Measurements from ENCODE around the gene WNT6.
A peak's percentile ranks its signal among the peaks of the same experiment; 100 is the strongest.
"Not testable (repeated sequence)": the region's sequence is repeated elsewhere in the genome, so short reads cannot be mapped to it uniquely, and the experiment has no call there.

WNT6 gene

GRCh38 chr2:218830526-218831306 is 28.9 kb upstream of the WNT6 start:
- DNase-seq (ENCODE audit: low read depth in 2 of 2), result no peak

- no peak for DNase-seq (ENCODE audit: low read depth in 2 of 2)
Observed at GRCh38 chr2:218831378-218831990, 28.1 kb upstream of the WNT6 start, which contains the start of gene PRKAG3. Gene PRKAG3 (minus strand): TSS chr2:218831803.

GRCh38 chr2:218832081-218832480 is 27.5 kb upstream of the WNT6 start:
- no peak for DNase-seq (ENCODE audit: low read depth in 2 of 2)

- no peak for DNase-seq (ENCODE audit: low read depth in 2 of 2)
Observed at GRCh38 chr2:218832520-218832919, 27.1 kb upstream of the WNT6 start.

GRCh38 chr2:218833023-218833609 is 26.5 kb upstream of the WNT6 start:
- no peak for DNase-seq (ENCODE audit: low read depth in 2 of 2)

GRCh38 chr2:218834685-218835084 is 24.9 kb upstream of the WNT6 start:
- DNase-seq (ENCODE audit: low read depth in 2 of 2), result no peak

GRCh38 chr2:218837495-218837894 is 22.1 kb upstream of the WNT6 start:
- no peak for DNase-seq (ENCODE audit: low read depth in 2 of 2)

GRCh38 chr2:218839430-218839829 is 20.2 kb upstream of the WNT6 start:
- DNase-seq (ENCODE audit: low read depth in 2 of 2), result no peak

- DNase-seq (ENCODE audit: low read depth in 2 of 2), result no peak
Observed at GRCh38 chr2:218839888-218840287, 19.7 kb upstream of the WNT6 start.

- DNase-seq (ENCODE audit: low read depth in 2 of 2), result not testable (repeated sequence)
Observed at GRCh38 chr2:218844334-218844733, 15.3 kb upstream of the WNT6 start.

- DNase-seq (ENCODE audit: low read depth in 2 of 2), result not testable (repeated sequence)
Observed at GRCh38 chr2:218846963-218847362, 12.6 kb upstream of the WNT6 start.

GRCh38 chr2:218849721-218850120 is 9.9 kb upstream of the WNT6 start:
- no peak for DNase-seq (ENCODE audit: low read depth in 2 of 2)

GRCh38 chr2:218850796-218851195 is 8.8 kb upstream of the WNT6 start:
- DNase-seq (ENCODE audit: low read depth in 2 of 2), result no peak

GRCh38 chr2:218851286-218851685 is 8.3 kb upstream of the WNT6 start:
- no peak for DNase-seq (ENCODE audit: low read depth in 2 of 2)

- DNase-seq (ENCODE audit: low read depth in 2 of 2), result peak in 1 of 2 donors; percentile 51
Observed at GRCh38 chr2:218852911-218853667, 6.5 kb upstream of the WNT6 start.

GRCh38 chr2:218853766-218854165 is 5.8 kb upstream of the WNT6 start:
- DNase-seq (ENCODE audit: low read depth in 2 of 2), result no peak

- DNase-seq (ENCODE audit: low read depth in 2 of 2), result no peak
Observed at GRCh38 chr2:218854860-218855259, 4.7 kb upstream of the WNT6 start.

- no peak for DNase-seq (ENCODE audit: low read depth in 2 of 2)
Observed at GRCh38 chr2:218855305-218856166, 4.1 kb upstream of the WNT6 start.

GRCh38 chr2:218856167-218856895 is 3.3 kb upstream of the WNT6 start:
- no peak for DNase-seq (ENCODE audit: low read depth in 2 of 2)

GRCh38 chr2:218856896-218857243 is 2.7 kb upstream of the WNT6 start:
- no peak for DNase-seq (ENCODE audit: low read depth in 2 of 2)

All from stimulated activated CD4-positive, alpha-beta T cell treated with anti-CD3 and anti-CD28 coated beads, Interleukin-15, amount 100 ng/mL, for 48 hours (primary cell).